CD4-positive, alpha-beta T cell treated with Interleukin-6 for 4 hours (primary cell): ENCODE data around the gene CACNA1C.

Experiments used
- DNase-seq: peaks from one replicate; pipeline ENCODE4 v3.0.0-alpha.2; 2020; ENCODE audit warnings: mixed read lengths

The CACNA1C gene

DNA sequence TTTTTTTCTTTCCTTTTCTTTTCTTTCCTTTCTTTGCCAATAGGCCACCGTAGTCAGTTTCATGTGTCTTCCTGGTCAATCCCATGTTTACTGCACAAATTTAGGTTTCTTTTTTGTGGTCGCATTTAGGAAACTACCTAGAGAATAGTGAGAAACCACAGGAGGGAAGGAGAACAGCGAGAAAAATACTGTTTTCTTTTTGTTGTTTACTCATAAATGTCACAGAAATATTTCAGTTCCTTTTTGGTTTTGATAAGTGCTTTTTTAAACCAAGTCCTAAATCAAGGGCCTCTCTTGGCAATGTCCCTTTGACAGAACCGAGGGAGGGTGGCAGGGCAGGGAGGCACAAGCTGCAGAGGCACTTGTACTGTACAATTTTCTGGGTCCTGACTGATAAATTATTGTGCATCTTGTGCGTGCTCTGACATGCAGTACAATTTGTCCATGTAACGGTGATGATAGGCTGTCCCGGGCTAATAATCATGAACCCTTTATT lies 326.1 kb downstream of the CACNA1C start:
- no peak for DNase-seq

DNA sequence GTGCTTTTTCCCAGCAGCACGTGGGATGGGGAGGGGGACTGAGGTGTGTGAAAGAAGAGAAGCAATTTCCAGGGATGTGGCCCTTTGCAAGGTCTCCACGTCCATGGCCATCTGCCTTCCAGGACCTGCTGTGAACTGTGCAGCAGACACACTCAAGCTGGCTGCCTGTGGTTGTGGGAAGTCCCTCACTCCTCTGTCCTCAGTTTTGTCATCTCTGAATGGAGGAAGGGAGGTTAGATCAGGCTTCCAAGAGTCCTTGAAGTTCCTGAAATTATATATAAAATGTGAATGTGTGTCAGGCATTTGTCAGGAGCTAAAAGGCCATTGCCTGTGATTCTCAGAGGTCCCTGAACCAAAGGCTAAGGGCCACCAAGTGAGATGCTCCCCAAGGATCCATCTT lies 328.2 kb downstream of the CACNA1C start:
- no peak for DNase-seq

DNA sequence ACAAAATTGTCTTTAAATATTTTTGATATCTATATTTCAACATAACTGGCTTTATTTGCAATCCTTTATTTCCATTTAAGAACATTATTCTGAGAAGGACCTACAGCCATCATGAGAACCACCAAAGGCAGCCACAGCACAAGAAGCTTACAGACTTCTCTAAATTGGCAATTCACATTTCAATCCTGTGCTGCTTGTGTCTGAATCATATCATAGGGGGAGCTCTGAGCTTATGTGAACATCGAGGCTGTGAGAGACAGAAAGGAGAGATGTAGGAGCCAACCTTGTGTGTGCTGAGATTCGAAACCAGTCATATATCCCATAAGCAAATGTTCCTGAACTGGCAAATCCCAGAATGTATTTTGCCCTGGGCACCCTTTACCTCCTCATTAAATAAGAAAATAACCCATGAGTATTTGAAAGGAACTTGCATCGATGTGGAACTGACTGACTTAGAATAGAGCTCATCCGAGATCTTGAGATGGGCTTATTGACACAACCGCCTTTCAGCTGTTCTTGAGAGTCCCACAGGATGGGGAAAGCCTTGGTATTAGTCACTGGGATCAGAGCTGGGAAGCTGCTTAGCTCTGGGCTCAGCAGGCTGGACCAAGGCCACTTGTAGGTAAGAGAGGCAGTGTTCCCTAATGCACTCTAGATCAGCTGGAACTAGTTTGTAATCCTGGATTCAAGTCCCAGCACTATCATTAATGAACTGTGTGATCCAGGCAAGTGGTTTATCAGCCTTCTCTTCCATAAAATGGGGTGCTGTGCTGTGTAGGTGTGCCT lies 329.8 kb downstream of the CACNA1C start:
- no peak for DNase-seq

DNA sequence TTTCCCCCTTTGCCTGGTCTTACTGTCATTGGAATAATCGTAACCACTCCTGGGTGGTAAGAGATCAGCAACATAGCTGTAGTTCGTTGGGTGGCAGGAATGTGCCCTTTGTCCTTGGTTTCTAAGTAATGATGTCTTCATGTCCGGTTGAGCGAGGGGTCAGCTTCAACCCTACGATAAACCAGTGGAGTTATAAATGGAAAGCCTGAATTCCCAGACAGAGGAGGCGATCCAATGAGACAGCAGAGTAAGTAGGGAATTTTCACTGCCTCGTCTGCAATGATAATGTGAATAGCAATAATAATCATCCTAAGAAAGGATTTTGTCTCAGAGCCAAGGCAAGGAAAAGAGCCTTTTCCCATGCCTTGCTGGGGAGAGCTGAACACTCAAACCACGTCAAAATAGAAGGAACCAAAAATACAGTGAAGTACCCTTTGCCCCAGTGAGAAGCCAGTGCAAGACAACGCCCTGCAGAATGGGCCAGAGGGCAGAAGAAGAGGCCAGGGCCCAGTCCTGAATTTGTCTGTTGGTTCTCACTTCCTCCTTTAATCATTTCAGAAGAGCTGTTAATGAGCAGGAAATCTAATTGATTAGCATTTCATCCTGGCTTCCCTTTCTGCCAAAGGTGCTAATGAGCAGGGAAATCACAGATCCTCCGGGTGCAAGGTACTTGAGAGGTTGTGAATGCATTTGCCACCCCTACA lies 330.7 kb downstream of the CACNA1C start:
- DNase-seq: no peak

DNA sequence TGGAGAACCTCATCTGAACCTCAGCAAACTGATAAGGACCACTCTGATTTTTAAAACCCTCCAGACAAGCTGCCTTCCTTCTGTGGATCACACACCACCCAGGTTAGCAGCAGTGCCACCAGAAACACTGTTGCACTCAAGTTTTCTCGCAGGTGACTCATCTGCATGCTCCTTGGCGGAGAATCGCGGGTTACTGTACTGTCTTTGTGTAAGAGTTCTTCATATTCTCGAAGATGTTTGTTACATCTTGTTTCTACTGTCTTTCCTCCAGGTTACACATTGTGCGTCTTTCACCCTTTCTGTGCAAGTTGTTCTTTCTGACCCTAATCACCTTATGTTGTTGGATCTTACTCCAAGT lies 331.2 kb downstream of the CACNA1C start:
- no peak for DNase-seq

DNA sequence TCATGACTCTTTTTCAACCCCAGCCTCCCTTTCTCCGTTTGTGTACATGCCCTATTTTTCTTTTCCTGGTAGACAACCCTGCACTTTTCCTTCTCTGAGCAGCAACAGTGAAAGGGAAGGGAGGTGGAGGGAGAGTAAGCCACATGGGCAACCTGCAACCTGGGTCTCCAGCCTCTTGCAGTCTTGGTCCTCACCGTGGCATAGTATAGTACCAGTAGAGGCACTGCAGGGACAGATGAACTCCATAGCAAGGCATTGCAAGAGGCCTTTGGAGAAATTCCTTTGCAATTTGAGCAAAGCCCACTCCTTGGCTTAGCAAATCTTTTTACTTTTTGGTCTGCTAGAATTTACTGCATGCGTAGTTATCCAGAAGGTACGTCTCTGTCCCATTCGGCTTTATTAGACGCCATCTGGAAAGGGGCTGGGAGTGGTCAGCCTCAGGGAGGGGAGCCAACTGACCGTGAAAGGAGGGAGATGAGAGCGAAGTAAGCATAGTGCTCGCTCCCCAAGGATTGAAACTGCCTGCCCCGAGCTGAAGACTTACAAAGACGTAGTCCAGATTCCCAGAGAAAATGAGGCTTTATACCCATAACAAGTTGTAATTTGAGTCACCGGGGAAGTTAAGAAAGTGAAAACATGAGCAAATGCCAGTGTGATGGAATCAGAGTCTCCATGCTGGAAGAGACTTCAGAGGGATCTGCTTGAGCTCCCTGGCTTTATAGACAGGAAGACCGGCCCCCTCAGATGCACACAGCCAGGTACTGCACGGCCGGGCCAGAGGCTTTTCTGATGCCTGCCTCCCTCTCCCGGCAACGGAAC lies 332.0 kb downstream of the CACNA1C start:
- DNase-seq: no peak

DNA sequence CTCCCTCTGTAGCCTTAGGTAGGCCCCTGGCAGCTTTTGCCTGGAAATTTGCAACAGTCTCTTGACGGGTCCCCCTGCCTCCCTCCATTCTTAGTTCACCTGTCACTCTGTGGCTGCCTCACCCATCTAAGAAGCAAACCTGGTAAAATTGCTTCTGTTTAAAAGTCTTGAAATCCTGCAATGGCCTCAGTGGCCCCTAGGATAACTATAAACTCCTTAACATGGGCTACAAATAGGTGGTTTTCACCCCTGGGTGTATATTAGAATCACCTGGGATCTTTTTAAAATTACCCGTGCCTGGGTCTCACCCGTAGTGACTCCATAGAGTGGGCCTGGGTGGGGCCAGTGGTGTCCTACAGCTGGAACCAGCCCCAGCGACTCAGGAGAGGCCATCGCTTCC lies 332.7 kb downstream of the CACNA1C start:
- DNase-seq: no peak

DNA sequence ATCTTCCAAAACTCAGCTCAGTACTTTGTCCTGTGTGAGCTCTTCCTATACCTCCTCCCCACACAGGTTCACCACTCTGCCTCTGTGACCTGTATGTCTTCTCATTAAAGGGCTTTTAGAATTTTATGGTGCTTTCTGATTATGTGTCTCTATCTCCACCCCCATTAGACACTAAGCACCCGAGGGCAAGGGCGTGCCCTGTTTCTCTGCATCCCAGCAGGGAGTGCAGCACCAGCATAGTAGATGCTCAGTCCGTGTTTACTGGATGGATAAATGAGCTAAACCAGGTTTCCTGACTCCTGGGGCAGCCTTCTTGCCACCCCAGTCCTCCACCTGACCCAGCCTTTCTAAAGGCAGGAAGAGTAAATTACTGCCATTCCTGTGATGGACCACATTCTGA lies 333.8 kb downstream of the CACNA1C start:
- no peak for DNase-seq

DNA sequence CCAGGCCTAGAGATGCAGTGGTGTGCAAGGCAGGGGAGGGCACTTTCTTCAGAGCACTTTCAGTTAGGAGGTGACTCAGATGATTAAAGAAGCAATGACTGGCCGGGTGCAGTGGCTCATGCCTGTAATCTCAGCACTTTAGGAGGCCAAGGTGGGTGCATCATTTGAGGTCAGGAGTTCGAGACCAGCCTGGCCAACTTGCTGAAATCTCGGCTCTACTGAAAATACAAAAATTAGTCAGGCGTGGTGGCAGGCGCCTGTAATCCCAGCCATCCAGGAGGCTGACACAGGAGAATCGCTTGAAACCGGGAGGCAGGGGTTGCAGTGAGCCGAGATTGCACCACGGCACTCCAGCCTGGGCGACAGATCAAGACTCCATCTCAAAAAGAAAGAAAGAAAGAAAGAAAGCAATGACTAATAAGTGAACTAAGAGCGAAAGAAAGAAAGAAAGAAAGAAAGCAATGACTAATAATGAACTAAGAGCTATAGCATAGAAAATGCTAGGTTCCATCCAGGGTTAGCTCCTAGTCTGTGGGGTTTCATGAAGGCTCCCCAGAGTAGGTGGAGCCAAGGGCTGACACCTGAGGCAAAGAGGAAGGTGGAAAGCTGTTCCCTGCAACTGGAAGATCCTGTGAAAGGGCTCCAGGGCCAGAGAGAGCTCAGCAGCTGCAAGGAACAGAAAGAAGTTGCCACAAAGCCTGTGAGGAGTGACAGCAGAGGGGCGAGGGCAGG lies 334.5 kb downstream of the CACNA1C start:
- no peak for DNase-seq

DNA sequence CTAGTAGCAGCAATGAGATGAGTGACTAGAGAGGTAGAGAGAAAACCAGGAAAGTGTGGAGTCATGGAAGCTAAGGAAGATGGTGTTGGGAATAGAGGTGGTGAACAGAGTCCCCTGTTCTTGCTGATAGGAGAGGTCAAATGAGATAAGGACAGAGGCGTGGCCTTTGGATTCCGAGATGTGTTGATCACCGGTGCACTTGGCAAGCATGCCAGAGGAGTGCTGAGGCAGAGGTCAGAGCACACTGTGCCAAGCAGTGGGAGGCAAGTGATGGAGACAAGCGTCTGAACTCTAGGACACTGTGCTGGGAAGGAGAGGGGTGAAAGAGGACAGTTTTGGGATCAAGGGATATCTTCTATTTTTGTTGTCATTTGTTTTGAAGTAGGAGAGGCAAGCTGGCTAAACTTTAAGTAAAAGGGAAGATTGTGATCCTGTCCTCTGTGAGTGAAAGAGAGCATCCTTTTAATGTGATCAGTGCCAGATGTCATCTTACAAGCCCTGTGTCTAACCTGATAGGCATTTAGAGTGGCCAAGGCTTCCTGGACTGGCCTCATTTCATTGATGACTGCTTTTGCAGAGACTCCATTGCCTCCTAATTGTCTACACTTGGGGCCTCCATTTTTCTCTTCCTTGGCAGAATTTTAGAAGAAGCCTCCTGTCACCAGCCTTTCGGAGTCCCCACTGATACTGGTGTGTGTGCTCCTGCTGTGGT lies 336.4 kb downstream of the CACNA1C start:
- no peak for DNase-seq

DNA sequence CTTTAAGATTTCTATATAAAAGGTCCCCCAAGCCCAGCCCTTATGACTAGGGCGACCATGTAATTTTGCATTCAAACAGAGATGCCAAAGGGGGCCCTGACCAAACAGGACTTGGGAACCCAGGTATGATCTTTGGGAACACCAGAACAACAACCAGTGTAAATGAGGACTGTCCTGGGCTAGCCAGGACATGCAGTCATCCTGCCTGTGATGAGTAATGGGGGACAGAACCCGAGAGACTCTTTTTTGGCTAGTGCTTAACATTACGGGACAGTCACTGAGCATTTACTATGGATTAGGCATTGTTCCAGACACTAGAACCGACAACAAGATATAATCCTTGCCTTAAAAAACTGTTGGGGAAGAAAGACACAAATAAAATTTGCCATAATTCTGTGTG lies 337.3 kb downstream of the CACNA1C start:
- DNase-seq: no peak

DNA sequence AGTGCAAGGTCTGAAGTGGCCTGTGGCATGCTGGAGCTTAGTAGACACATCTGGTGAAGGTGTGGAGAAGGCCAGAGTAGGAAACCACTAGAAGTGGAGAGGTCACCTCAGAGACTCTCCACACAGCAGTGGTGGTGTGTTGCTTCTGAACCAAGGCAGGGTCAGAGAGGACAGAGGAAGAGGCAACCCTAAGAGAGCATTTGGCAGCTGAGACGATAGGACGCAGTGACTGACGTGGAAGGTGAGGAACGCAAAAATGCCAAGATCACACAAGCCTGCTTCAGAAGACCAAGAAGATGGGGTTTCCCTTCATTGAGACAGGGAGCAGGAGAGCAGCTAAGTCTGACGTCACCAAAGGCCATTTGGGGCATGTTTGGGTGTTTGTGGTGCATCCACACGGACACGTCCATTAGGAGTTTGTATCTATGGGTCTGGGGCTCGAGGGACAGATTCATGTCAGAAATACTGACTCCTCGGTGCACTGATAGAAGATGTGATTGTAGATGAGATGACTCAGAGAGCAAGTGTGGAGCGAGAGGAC lies 338.1 kb downstream of the CACNA1C start:
- no peak for DNase-seq

DNA sequence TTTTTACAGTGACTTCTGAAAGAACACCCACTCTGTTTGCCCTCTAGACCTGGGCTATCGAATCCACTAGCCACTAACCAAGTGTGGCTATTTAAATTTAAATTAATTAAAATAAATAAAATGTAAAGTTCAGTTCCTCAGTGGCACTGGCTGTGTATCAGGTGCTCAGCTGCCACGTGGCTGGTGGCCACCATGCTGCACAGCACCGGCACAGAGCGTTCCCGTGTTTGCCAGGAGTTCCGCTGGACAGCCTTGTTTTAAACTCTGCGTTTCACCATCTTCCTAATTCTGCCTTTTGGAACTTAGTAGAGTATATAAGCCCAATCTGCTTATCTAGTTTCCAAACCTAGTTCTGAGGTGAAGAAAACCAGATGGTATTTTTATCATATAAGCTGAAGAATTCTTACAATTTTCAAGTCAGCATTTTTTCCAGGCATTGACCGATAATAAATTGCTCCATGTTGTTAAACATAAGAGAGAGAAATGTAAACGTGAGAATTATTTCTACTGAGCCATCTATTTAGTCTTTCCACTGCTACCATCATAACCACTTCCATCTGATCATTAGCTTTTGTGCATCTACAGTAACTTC lies 339.0 kb downstream of the CACNA1C start:
- no peak for DNase-seq

DNA sequence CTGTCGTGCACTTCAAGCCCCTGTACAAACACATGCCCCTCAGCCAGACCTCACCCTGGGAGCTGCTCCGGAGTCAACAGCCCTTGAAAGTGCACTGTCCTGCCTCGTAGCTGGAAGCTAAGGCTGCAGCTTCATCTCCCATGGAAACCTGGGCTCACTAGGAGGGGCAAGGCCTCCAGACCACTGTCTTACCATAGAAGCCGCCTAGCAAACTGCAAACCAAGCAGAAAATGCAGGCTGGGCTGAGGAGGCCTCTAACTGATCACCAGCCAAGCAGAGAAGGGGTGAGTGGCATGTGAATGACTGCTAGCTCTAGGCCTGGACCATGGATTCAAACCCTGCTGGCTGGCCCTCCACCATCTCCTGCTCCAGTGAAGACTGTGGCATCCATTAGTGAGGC lies 340.2 kb downstream of the CACNA1C start:
- DNase-seq: no peak

DNA sequence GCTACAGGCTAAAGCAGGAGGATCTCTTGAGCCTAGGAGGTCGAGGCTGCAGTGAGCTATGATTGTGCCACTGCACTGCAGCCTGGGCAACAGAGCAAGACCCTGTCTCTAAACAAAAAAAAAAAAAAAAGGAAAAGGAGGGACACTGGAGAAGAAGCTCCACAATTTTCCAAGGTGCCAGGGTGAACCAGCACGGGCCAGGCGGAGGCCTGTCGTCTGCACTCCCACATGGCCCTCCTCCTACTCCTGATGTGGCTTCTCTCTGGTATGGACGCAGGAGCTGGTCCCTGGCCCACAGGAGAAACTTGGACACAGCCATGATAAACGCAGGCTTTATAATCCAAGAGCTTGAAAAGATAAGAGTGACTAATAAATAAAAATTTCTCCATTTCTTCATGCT lies 341.2 kb downstream of the CACNA1C start:
- no peak for DNase-seq

DNA sequence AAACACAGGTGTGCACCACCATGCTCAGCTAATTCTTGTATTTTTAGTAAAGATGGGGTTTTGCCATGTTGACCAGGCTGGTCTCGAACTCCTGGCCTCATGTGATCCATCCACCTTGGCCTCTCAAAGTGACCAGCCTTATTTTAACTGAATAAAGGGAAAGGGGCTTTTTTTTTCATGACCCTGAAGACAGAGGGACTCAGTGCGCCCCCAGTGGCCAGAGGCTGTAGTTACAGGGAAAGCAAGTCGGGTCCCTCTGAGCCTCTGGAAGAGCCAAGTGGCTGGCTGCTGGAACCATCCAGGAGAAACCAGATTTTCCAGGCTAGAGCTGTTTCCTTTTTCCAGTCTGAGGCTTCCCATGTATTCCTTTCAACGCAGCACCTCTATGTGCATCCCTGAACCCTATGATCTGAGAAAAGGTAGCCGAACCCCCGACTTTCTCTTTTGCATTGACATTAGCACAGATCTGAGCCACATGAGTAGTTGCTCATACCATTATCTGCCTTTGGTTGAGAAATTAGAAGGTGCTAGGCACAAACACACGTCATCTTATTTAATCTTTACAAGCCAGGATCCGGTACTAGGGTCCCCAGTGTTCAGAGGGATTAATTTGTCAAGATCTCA lies 342.7 kb downstream of the CACNA1C start:
- peak; percentile 42 for DNase-seq

DNA sequence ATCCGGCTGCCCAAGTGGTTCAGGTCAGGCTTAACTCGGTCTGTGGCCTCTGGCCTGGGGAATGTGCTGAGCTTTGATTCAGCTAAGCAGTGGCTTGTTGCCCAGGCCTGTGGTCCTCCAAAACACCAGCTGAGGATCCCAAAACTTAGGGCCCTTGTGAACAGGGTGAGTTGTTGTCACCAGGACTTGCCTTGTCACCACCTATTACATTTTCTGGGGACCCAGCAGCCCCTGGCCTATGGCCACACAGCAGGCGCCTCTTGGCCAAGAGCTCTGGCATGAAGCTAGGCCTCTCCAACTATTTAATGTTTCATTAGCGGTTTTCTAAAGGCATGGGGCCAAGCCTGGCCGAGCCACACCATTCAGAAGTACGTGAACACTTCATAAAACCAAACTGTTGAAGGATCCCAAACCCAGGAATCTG lies 343.7 kb downstream of the CACNA1C start:
- no peak for DNase-seq

DNA sequence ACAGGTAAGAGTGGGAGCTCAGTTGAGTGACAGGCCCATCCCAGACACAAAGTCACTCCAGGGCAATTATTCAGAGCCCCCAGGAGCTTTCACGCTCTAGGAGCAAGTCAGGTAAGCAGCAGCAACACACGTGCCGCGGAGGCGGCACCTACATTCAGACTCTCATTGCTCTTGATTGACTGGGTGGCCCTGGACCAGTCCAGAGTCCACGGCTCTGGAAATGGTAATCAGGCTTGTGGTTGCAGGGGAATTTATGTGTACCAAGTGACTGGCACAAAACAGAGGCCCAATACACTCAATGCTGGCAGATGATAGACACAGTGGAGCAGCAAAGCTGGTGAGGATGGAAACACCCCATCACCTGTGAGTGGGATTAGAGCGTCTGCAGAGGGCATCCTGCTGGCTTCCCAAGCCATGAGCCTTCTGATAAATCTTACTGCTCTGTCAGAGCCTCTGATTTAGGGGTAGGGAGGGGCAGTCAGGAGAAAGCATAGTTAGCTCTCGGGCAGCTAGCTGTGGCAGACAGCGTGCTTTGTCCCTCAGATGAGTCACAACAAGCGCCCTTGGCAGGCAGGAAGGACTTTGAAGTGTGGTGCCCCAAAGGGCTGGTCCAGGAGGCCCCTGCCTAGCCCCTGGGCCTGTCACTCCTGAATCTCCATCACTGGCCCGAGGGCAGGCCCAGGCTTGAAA lies 344.7 kb downstream of the CACNA1C start:
- DNase-seq: no peak

DNA sequence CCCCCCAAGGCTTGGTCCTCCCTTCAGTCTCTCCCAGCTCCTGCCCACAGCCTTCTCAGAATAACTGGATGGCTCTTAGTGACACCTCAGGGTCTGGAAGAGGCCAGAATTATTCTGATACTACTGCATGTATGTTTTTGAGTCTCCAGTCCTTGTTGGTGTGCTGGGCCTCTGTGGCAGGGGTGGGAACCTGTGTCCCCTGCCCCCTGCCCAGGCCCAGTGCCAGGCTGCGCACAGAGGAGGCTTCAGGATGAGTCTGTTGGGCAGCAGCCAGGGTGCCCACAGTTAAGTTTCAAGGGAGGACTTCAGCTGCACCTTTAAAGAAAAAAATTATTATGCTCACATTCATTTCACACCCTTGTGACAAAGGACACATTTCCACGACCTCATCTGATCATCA lies 348.3 kb downstream of the CACNA1C start:
- DNase-seq: no peak

DNA sequence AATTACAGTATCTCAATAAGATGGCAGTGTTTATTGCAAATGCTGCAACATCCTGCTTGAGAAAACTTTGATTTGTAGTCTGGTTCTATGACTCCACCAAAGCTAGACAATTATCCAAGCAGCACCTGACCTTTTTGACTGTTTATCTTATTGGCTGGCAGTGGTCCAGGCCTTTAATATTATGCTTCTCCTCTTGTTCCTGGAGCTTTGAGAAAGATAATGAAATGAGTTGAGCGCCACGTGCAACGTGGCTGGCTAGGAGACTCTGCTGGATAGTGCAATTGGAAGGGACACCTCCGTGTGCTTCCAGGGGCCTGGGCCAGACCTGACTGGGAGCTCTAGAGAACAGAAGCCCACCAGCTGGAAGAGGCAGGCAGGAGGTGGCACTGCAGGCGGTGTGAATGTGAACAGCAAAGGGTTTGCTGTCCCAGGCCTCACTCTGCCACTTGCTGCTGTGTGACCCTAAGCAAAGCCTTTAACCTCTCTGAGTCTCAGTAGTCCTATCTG lies 349.3 kb downstream of the CACNA1C start:
- no peak for DNase-seq
